GM12864 (cell line): ENCODE data around the gene KLK2.

Source experiments
- DNase-seq: peaks from one replicate; pipeline ENCODE4 v3.0.0-alpha.2; 2011; ENCODE audit warnings: low read depth
- H3K4me3 ChIP-seq: 2 replicates; pipeline ENCODE4 v1.5.1; 2011; ENCODE audit warnings: mild to moderate bottlenecking, low read depth, low read length, control low read depth
- CTCF ChIP-seq: IDR thresholded peaks from 2 replicates; pipeline ENCODE4 v1.5.1; 2011; ENCODE audit warnings: low read depth, mild to moderate bottlenecking, moderate library complexity, low read length, control low read depth, inconsistent platforms; ENCODE audit errors: missing control alignments

Gene KLK2

GRCh38 chr19:50921426-50922316 lies 48.4 kb downstream of the KLK2 start:
- H3K4me3 ChIP-seq: no peak overlapping the region
- TF ChIP-seq CTCF: no peak
- no peak for DNase-seq

- H3K4me3 ChIP-seq: no peak overlapping the region
- TF ChIP-seq CTCF: peak; percentile 84
- DNase-seq: peak; percentile 61
Measured at GRCh38 chr19:50922317-50922853, 49.1 kb downstream of the KLK2 start.

- no peak for TF ChIP-seq CTCF
- H3K4me3 ChIP-seq: no peak overlapping the region
- DNase-seq: no peak
Measured at GRCh38 chr19:50924586-50924985, 51.3 kb downstream of the KLK2 start.

GRCh38 chr19:50925734-50926133 lies 52.5 kb downstream of the KLK2 start:
- H3K4me3 ChIP-seq: no peak overlapping the region
- DNase-seq: no peak
- TF ChIP-seq CTCF: no peak

- no peak for TF ChIP-seq CTCF
- DNase-seq: no peak
- no peak overlapping the region for H3K4me3 ChIP-seq
Measured at GRCh38 chr19:50926144-50926543, 52.9 kb downstream of the KLK2 start.

GRCh38 chr19:50928831-50929230 lies 55.6 kb downstream of the KLK2 start:
- no peak for DNase-seq
- no peak overlapping the region for H3K4me3 ChIP-seq
- TF ChIP-seq CTCF: no peak
